ENCODE data around the gene GLI1.
"Not testable (repeated sequence)": the region's sequence is repeated elsewhere in the genome, so short reads cannot be mapped to it uniquely, and the experiment has no call there.

Gene GLI1

DNA sequence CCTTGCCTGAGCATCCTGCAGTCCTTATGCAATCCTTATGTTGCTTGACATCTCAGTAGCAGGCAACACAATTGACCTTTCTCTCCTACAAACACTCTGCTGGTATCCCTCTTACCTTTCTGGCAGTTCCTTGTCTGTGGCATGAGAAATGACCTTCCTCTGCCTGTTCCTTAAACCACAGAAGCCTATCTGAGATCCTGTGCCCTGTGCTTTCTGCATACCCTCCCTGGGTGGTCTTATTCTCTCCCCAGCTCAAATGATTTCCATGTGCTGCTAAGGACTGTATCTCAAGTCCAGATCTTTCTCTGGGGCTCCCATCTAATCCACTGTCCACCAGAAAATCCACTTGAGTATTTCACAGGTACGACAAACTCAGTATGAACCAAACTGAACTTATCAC, 22.1 kb downstream of the GLI1 start:
- DNase-seq (ENCODE audit: insufficient read length, low spot score): no peak
- TF ChIP-seq POLR2A (IDR thresholded peaks at IDR 0.05; ENCODE audit: low read depth, low read length): no peak
- FAIRE-seq: no peak

DNA sequence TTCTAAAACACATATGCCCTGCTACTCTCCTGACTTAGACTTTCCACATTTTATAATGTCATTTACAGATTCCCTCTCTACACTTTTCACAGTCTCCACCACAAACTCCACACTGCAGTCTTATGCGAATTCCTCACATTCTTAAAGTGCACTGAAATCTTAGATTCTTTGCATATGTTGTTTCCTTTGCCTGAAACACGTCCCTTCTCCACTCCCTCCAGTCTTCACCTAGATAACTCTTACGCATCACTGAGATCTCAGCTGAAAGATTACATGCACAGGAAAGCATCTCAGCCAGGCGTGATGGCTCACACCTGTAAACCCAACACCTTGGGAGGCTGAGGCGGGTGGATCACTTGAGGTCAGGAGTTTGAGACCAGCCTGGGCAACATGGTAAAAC, 23.9 kb downstream of the GLI1 start:
- no peak for DNase-seq (ENCODE audit: insufficient read length, low spot score)
- TF ChIP-seq POLR2A (IDR thresholded peaks at IDR 0.05; ENCODE audit: low read depth, low read length): no peak
- no peak for FAIRE-seq

DNA sequence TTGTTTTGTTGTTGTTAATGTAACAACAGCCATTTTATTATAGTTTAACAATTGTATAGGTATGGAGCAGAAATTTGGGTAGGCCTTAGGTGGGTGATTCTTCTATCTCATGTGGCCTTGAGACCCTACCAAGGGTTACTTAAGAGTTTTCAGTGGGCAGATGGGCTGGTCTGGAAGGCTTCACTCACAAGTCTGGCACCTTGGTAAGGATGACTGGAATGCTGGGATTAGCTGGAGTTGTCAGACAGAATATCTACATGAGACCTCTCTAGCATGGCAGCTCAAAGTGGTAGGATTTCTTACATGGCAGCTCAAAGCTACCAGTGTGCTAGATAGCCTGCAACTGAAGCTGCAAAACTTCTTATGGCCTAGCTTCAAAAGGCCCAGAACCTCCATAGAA, 26.1 kb downstream of the GLI1 start:
- no peak for FAIRE-seq
- TF ChIP-seq POLR2A (IDR thresholded peaks at IDR 0.05; ENCODE audit: low read depth, low read length): no peak
- DNase-seq (ENCODE audit: insufficient read length, low spot score): no peak

DNA sequence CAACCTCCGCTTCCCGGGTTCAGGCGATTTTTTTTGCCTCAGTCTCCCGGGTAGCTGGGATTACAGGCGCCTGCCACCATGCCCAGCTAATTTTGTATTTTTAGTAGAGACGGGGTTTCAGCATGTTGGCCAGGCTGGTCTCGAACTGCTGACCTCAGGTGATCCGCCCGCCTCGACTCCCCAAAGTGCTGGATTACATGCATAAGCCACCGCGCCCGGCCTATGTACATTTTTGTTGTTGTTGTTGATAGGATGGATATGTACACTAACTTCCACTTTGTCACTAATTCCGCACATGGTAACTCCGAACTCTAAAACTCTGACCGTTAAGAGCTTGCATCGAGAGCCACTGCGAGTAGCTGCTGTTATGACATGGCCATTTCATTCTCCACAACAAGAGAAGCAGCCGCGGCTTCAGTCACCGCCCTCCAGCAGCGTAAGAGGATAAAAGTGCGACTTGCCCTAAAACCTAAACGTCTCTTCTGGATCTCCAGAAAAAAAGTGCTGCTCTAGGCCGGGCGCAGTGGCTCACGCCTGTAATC, 27.5 kb downstream of the GLI1 start:
- no peak for DNase-seq (ENCODE audit: insufficient read length, low spot score)
- FAIRE-seq: no peak
- TF ChIP-seq POLR2A (IDR thresholded peaks at IDR 0.05; ENCODE audit: low read depth, low read length): no peak

DNA sequence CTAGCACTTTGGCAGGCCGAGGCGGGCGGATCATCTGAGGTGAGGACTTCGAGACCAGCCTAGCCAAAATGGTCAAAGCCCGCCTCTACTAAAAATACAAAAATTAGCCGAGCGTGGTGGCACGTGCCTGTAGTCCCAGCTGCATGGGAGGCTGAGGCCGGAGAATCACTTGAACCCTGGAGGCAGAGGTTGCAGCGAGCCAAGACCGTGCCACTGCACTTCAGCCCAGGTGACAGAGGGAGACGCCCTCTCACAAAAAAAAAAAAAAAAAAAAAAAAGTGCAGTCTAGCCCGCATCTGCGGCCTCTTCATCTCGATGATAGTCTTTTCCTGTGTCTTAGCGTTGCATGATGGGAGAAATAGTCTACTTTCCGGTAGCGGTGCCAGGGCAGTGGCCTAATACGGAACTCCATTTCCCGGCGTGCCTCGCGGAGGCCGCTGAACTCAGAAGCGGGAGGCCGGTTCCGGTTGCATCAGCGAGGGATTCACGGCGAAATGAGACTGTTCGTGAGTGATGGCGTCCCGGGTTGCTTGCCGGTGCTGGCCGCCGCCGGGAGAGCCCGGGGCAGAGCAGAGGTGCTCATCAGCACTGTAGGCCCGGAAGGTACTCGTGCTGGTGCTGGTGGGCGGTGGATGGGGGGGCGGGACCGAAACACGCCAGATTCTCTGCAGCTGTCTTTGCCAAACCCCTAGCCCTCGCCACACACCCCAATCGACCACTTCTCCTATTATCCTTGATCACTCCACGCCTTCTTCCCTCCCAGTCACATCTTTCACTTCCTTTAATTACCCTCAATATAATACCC, 28.2 kb downstream of the GLI1 start, which contains the start of gene MARS1:
MARS1 (plus strand) TSS at position 472 of the 805 bp plus-strand sequence; CDS start at position 495, 23 bp downstream.
- FAIRE-seq: no peak
- DNase-seq (ENCODE audit: insufficient read length, low spot score): peak; percentile 88
- peak; percentile 83 for TF ChIP-seq POLR2A (IDR thresholded peaks at IDR 0.05; ENCODE audit: low read depth, low read length)

DNA sequence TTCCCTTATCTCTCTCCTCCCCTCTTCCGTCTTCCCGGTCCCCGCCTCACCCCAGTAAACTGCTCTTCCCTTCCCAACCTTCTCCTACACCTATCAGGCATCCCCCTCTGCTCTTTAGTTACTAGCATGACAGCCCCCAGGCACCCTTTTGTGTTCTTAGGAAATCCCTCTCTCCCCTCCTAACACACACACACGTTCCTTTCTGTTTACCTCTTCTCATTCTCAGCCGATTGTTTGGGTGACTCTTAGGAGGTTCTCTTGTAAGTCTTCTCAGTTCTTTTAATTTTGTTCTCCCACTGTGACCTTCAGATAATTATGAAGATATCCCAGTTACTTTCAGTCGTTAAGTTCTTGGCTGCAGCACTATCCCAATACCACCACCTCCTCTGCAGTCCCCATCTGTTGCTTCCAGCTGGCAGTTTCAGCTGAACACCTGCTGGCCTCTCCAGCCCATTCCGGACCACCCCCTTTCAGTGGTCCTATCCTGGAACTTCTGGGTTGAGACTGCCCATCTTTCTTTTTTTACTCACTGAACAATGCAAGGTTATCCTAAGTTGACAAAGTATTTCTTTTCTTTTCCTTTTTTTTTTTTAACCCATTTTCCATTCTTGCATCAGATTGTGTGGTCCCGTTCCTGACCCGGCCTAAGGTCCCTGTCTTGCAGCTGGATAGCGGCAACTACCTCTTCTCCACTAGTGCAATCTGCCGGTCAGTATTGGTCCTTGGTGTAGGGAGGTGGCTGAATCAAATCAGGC, 29.0 kb downstream of the GLI1 start:
- no peak for TF ChIP-seq POLR2A (IDR thresholded peaks at IDR 0.05; ENCODE audit: low read depth, low read length)
- DNase-seq (ENCODE audit: insufficient read length, low spot score) (no peak), FAIRE-seq (no peak)

DNA sequence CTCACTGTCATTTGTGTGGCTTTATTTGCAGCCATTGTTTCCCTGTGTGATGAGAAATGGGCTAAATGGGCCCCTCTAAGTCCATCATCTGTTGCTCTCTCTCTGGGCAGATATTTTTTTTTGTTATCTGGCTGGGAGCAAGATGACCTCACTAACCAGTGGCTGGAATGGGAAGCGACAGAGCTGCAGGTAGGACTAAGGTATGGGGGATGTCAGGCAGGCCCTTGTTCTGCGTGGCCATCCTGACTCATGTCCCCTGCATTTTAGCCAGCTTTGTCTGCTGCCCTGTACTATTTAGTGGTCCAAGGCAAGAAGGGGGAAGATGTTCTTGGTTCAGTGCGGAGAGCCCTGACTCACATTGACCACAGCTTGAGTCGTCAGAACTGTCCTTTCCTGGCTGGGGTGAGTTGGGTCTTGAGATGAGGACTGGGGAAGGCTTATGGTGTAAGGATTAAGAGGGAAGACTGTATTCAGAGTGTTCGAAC, 29.6 kb downstream of the GLI1 start:
- DNase-seq (ENCODE audit: insufficient read length, low spot score) (no peak), FAIRE-seq (no peak)
- no peak for TF ChIP-seq POLR2A (IDR thresholded peaks at IDR 0.05; ENCODE audit: low read depth, low read length)

DNA sequence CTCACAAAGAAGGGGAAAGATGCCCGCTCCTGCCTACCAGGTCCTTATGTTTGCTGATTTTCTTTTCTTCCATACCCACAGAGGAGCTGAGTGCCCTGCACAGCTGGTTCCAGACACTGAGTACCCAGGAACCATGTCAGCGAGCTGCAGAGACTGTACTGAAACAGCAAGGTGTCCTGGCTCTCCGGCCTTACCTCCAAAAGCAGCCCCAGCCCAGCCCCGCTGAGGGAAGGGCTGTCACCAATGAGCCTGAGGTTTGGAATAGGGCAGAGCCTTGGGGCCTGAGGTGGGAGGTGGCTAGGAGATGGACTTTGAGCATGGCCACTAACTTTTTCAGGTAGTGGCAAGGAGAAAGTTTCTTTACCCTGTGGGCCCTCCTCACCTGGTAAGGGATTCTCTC, 30.5 kb downstream of the GLI1 start:
- FAIRE-seq: no peak
- no peak for DNase-seq (ENCODE audit: insufficient read length, low spot score)
- no peak for TF ChIP-seq POLR2A (IDR thresholded peaks at IDR 0.05; ENCODE audit: low read depth, low read length)

DNA sequence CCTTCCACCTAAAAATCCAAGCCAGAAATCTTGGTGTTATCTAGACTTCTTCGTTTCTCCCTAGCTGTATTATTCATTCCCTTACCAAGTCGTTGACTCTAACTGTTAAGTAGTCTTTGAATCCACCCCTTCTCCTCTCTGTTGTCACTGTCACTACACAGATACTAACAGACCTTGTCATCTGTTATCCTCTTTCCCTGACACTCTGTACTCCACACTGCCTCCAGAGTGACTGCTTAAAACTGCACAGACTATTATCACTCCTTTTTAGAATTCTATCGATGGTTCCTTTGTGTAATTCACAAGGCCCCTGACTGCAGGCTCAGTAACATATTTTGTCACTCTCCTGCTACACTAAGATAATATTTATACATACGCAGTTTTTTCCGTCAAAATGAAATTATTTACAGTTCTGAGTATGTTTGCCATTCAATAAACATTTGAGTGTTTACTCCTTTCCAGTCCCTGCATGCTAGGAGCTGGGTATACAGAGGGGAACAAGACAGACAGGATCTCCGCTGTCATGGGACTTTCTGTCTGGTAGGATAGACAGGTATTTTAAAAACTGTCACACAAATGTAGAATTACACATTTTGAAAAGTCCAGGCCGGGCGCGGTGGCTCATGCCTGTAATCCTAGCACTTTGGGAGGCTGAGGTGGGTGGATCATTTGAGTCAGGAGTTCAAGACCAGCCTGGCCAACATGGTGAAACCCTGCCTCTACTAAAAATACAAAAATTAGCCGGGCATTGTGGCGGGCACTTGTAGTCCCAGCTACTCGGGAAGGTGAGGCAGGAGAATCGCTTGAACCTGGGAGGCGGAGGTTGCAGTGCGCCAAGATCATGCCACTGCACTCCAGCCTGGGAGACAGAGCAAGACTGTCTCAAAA, 32.1 kb downstream of the GLI1 start:
- no peak for FAIRE-seq
- TF ChIP-seq POLR2A (IDR thresholded peaks at IDR 0.05; ENCODE audit: low read depth, low read length): no peak

DNA sequence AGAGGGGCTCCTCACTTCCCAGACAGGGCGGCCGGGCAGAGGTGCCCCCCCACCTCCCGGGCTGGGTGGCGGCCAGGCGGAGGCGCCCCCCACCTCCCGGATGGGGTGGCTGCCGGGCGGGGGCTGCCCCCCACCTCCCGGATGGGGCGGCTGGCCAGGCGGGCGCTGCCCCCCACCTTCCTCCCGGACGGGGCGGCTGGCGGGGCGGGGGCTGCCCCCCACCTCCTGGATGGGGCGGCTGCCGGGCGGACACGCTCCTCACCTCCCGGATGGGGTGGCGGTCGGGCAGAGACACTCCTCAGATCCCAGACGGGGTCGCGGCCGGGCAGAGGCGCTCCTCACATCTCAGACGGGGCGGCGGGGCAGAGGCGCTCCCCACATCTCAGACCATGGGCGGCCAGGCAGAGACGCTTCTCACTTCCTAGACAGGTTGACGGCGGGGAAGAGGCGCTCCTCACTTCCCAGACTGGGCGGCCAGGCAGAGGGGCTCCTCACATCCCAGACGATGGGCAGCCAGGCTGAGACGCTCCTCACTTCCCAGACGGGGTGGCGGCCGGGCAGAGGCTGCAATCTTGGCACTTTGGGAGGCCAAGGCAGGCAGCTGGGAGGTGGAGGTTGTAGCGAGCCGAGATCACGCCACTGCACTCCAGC, 35.6 kb downstream of the GLI1 start:
- DNase-seq (ENCODE audit: insufficient read length, low spot score); FAIRE-seq: not testable (repeated sequence)

More for the DNA sequence above, 32.1 kb downstream of the GLI1 start:
- no peak for DNase-seq (ENCODE audit: insufficient read length, low spot score)

DNA sequence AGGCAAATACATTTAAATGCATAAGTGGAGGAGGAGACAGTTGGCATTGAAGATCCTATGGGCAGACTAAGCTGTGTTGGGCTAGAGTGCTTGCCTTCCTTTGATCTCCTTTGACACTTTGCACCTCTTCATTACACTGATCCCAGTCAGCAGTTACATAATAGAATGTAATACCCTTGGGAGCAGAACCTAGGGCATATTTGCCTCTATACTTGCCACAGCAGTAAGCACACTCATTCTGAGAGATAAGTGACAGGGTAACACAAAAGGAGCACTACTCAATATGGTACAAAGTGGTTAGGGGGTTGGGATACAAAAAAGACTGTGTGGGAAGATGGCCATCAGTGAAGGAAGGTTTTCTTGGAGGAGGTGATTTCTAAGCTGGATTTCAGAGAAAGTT, 37.2 kb downstream of the GLI1 start:
- DNase-seq (ENCODE audit: insufficient read length, low spot score) (no peak), FAIRE-seq (no peak)
- TF ChIP-seq POLR2A (IDR thresholded peaks at IDR 0.05; ENCODE audit: low read depth, low read length): no peak

DNA sequence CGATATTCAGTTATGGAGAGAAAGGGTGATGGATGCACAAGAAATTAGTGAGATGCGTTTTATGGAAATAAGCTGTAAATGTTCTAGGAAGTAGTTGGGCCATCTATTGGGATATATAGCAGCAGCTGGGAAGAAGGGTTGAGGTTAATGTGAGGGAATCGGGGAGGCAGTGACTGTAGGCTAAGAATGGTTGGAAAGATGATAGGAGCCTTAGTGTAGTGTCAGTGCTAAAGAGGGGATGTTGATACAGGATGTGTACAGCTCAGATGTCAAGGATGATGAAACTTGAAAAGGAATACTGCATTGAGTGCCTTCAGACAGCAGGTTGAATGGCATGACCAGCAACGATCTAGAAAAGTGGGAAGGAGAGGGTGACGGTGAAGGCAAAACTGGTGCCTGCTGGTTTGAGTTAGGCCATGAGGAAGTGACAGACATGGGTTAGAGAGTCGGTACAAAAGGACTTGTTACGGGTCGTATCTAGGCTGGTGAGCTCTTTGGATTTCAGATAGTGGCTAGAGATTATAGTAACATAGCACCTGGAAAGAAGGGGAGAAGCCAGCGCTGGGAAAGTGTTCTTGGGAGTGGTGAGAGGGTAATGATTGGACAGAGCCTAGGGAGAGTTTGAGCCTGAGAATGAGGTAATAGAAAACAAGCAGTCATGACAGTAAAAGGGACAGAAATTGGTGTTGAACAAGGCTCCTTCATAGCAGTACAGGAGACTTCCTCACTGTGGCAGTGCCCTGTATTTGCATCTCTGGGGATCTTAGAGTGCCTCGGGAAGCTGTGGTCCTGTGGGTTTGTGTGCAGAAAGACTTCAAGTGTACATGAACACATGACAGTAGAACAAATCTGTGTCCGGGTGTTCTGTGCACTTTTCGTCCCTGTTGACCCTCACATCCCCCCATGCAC, 37.9 kb downstream of the GLI1 start:
- DNase-seq (ENCODE audit: insufficient read length, low spot score) (no peak), FAIRE-seq (no peak)
- TF ChIP-seq POLR2A (IDR thresholded peaks at IDR 0.05; ENCODE audit: low read depth, low read length): no peak
